HepG2 (cell line): Measurements from ENCODE around the gene MDP1. TPM values are rescaled to one million over a fixed set of nuclear protein-coding genes. Genes with fewer than 3 reads are reported as not detected.

Experiments used
- HNRNPLL ChIP-seq: fragments of 200-400 bp; formaldehyde crosslinking; IDR thresholded peaks from 2 replicates; pipeline ENCODE4 v1.6.1; 2017; ENCODE audit warnings: mild to moderate bottlenecking, low read depth, low read length; ENCODE audit not compliant: poor library complexity, severe bottlenecking
- IKZF4 ChIP-seq: sonication (generic); formaldehyde crosslinking; IDR thresholded peaks from 2 replicates; pipeline ENCODE4 v1.5.1; 2020; ENCODE audit warnings: borderline replicate concordance, mild to moderate bottlenecking, low read depth, missing genetic modification reagents; ENCODE audit errors: not compliant biosample characterization
- MED13 ChIP-seq: sonication (generic); formaldehyde crosslinking; IDR thresholded peaks from 2 replicates; pipeline ENCODE4 v1.5.0; 2020; ENCODE audit warnings: missing genetic modification reagents
- NR1H2 ChIP-seq: sonication (generic); formaldehyde crosslinking; IDR thresholded peaks from 2 replicates; pipeline ENCODE4 v1.8.1; 2022; ENCODE audit warnings: low read depth, missing genetic modification reagents, borderline replicate concordance
- NR2F1 ChIP-seq, 2 experiments: fragments of 450-650 bp in 1 of 2; formaldehyde crosslinking in 1 of 2; IDR thresholded peaks; 2 replicates each; pipeline versions ENCODE4 v1.5.0 to v1.6.1; 2016 to 2020; ENCODE audit warnings: mild to moderate bottlenecking in 1 of 2, missing compliant biosample characterization in 1 of 2, missing genetic modification reagents in 1 of 2, moderate library complexity in 1 of 2
- RBM39 ChIP-seq: fragments of 200-400 bp; formaldehyde crosslinking; IDR thresholded peaks from one replicate; pipeline ENCODE4 v1.6.1; 2018; ENCODE audit warnings: antibody characterized with exemption, mild to moderate bottlenecking, low read depth, low read length; ENCODE audit not compliant: poor library complexity, severe bottlenecking
- RORA ChIP-seq: sonication (generic); formaldehyde crosslinking; IDR thresholded peaks from 2 replicates; pipeline ENCODE4 v1.5.0; 2020; ENCODE audit warnings: mild to moderate bottlenecking, missing genetic modification reagents, moderate library complexity
- SMARCC2 ChIP-seq: fragments of 450-650 bp; IDR thresholded peaks from 2 replicates; pipeline ENCODE4 v1.6.1; 2017; ENCODE audit warnings: antibody characterized with exemption, mild to moderate bottlenecking
- SPEN ChIP-seq: sonication (generic); formaldehyde crosslinking; IDR thresholded peaks from 2 replicates; pipeline ENCODE4 v1.5.1; 2020; ENCODE audit warnings: low read depth, mild to moderate bottlenecking, missing genetic modification reagents
- TARDBP ChIP-seq: sonication (generic); formaldehyde crosslinking; IDR thresholded peaks from 2 replicates; pipeline ENCODE4 v1.8.0; 2022; ENCODE audit warnings: mild to moderate bottlenecking, missing genetic modification reagents
- YEATS4 ChIP-seq: sonication (generic); formaldehyde crosslinking; IDR thresholded peaks from 2 replicates; pipeline ENCODE4 v1.4.0; 2020; ENCODE audit warnings: missing genetic modification reagents, borderline replicate concordance
- ZBTB7A ChIP-seq: sonication (generic); formaldehyde crosslinking; IDR thresholded peaks from 2 replicates; pipeline ENCODE4 v1.8.0; 2022; ENCODE audit warnings: mild to moderate bottlenecking, missing genetic modification reagents
- ZFP90 ChIP-seq: sonication (generic); formaldehyde crosslinking; IDR thresholded peaks from 2 replicates; pipeline ENCODE4 v1.8.0; 2022; ENCODE audit warnings: missing genetic modification reagents, mild to moderate bottlenecking, inconsistent platforms, borderline replicate concordance
- ZNF160 ChIP-seq: sonication (generic); formaldehyde crosslinking; IDR thresholded peaks from 2 replicates; pipeline ENCODE4 v1.8.0; 2022; ENCODE audit warnings: mild to moderate bottlenecking, inconsistent platforms, missing genetic modification reagents
- ZNF616 ChIP-seq: sonication (generic); formaldehyde crosslinking; IDR thresholded peaks from 2 replicates; pipeline ENCODE4 v1.5.0; 2020; ENCODE audit warnings: low read depth, mild to moderate bottlenecking, missing genetic modification reagents
- ZNF749 ChIP-seq: sonication (generic); formaldehyde crosslinking; IDR thresholded peaks from 2 replicates; pipeline ENCODE4 v1.8.0; 2022; ENCODE audit warnings: mild to moderate bottlenecking, missing genetic modification reagents, moderate library complexity, borderline replicate concordance
- polyA plus RNA-seq, 8 experiments: library from polyadenylated mRNA; depleted of rRNA in 3 of 8; stranded (reverse) in 7 of 8; unstranded in 1 of 8; fragments of >200 nt; fragmentation: Illumina TruSeq in 4 of 8; extraction: Trizol in 4 of 8; gene quantifications; 2 replicates each; pipeline versions ENCODE4 v1.2.1 to v1.2.3, GENCODE V29; 2011 to 2016; ENCODE audit warnings: low read depth in 4 of 8, missing spikeins in 1 of 8, mixed read lengths in 1 of 8; ENCODE audit not compliant: insufficient read depth in 1 of 8
- total RNA-seq, 5 experiments: library from RNA; depleted of rRNA; stranded (reverse); fragments of >200 nt; fragmentation: Illumina TruSeq; extraction: Trizol; gene quantifications; 2 replicates each; pipeline ENCODE4 v1.2.3, GENCODE V29; 2016; ENCODE audit warnings: low read depth in 1 of 5
- TF ChIP-seq, protein P1 (sequence below): sonication (generic); formaldehyde crosslinking; IDR thresholded peaks from 2 replicates; pipeline ENCODE4 v1.8.0; 2022; ENCODE audit warnings: missing genetic modification reagents, mild to moderate bottlenecking, inconsistent platforms, borderline replicate concordance
- TF ChIP-seq, protein P2 (sequence below): sonication (generic); formaldehyde crosslinking; IDR thresholded peaks from 2 replicates; pipeline ENCODE4 v1.5.0; 2020; ENCODE audit warnings: missing genetic modification reagents
- TF ChIP-seq, protein P3 (sequence below): sonication (generic); formaldehyde crosslinking; IDR thresholded peaks from 2 replicates; pipeline ENCODE4 v1.4.0; 2020; ENCODE audit warnings: mild to moderate bottlenecking, low read depth, missing genetic modification reagents
- TF ChIP-seq, protein P4 (sequence below): sonication (generic); formaldehyde crosslinking; IDR thresholded peaks from 2 replicates; pipeline ENCODE4 v1.8.1; 2022; ENCODE audit warnings: low read depth, mild to moderate bottlenecking, missing genetic modification reagents
- TF ChIP-seq, protein P5 (sequence below): sonication (generic); formaldehyde crosslinking; IDR thresholded peaks from 2 replicates; pipeline ENCODE4 v1.5.0; 2020; ENCODE audit warnings: missing genetic modification reagents

Gene MDP1
- total and polyA plus RNA-seq, 2 of the 13 experiments (the other 11 are each of a cell fraction or from before 2014, with no cell fraction given), result 44.1 to 48.7 TPM

DNA sequence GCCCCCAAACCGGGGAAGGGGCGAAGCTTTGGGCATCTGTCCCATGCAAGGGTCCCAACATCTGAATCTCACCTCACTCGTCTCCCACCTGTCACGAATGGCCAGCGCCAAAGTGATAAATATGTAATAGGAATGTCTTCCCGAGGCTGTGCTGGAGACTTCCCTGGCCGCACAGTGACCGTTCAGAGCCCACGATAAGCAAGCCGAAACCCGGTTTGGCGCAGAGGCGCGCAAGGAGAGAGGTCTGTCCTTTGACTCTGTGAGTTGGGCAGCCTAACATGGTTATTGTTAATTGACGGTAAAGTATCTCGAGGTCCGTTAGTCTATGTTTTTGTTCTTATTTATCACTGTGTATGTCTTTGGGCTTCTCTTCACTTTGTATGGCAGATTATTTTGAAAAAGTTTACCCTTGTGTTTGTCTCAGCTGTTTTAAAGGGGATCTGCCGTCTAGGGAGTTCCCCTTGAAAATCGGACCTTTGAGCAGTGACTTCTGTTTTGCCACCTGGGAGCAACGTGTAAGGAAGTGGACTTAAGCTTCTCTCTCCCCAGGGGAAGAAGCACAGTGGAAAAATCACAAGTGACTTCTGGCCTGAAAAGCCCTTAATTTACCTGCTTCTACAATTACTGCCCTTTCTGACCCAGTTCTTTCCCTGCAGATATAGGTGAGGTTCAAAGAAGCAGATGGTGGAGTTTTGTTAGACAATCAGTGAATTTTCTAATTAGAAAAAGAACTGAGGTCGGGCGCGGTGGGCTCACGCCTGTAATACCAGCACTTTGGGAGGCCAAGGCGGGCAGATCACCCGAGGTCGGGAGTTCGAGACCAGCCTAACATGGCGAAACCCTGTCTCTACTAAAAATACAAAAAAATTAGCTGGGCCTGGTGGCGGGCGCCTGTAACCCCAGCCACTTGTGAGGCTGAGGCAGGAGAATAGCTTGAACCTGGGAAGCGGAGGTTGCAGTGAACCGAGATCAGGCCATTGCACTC lies 19.5 kb downstream of the MDP1 start (continued):
- TF ChIP-seq, protein P1, sequence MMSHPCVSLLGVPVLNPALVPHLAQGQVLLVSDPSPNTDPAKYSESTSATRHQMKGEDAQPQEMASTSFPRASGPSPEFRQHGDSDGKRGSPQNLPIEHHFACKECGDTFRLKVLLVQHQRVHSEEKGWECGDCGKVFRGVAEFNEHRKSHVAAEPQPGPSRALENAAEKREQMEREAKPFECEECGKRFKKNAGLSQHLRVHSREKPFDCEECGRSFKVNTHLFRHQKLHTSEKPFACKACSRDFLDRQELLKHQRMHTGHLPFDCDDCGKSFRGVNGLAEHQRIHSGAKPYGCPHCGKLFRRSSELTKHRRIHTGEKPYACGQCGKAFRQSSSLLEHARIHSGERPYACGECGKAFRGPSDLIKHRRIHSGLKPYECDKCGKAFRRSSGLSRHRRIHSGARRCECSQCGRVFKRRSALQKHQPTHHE (CRISPR knock-in tag), result no peak
- TF ChIP-seq ZNF160 (CRISPR knock-in tag), result no peak
- TF ChIP-seq NR1H2 (CRISPR knock-in tag), result no peak
- TF ChIP-seq ZBTB7A (CRISPR knock-in tag), result no peak
- TF ChIP-seq, protein P2, sequence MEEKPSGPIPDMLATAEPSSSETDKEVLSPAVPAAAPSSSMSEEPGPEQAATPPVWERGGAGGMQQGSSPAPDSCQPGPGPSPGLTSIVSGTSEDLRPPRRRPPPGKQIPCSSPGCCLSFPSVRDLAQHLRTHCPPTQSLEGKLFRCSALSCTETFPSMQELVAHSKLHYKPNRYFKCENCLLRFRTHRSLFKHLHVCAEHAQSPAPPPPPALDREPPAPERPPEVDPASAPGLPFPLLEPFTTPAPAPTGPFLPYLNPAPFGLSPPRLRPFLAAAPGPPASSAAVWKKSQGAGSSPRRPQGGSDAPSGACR (CRISPR knock-in tag), result no peak
- no peak for TF ChIP-seq RORA
- TF ChIP-seq SPEN (CRISPR knock-in tag), result no peak
- TF ChIP-seq ZFP90, result no peak; the same call in 1 of the 2 replicates
- TF ChIP-seq RBM39, result no peak
- TF ChIP-seq ZNF616, result no peak
- TF ChIP-seq SMARCC2, result no peak
- TF ChIP-seq, protein P3, sequence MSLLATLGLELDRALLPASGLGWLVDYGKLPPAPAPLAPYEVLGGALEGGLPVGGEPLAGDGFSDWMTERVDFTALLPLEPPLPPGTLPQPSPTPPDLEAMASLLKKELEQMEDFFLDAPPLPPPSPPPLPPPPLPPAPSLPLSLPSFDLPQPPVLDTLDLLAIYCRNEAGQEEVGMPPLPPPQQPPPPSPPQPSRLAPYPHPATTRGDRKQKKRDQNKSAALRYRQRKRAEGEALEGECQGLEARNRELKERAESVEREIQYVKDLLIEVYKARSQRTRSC (CRISPR knock-in tag), result no peak
- no peak for TF ChIP-seq MED13 (CRISPR knock-in tag)
- TF ChIP-seq, protein P4, sequence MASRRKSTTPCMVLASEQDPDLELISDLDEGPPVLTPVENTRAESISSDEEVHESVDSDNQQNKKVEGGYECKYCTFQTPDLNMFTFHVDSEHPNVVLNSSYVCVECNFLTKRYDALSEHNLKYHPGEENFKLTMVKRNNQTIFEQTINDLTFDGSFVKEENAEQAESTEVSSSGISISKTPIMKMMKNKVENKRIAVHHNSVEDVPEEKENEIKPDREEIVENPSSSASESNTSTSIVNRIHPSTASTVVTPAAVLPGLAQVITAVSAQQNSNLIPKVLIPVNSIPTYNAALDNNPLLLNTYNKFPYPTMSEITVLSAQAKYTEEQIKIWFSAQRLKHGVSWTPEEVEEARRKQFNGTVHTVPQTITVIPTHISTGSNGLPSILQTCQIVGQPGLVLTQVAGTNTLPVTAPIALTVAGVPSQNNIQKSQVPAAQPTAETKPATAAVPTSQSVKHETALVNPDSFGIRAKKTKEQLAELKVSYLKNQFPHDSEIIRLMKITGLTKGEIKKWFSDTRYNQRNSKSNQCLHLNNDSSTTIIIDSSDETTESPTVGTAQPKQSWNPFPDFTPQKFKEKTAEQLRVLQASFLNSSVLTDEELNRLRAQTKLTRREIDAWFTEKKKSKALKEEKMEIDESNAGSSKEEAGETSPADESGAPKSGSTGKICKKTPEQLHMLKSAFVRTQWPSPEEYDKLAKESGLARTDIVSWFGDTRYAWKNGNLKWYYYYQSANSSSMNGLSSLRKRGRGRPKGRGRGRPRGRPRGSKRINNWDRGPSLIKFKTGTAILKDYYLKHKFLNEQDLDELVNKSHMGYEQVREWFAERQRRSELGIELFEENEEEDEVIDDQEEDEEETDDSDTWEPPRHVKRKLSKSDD (CRISPR knock-in tag), result no peak
- TF ChIP-seq TARDBP (CRISPR knock-in tag), result peak; percentile 18; the same call in 1 of the 2 replicates
- 0 out of 4 replicates have a peak, but pooled peaks of 1 of the 2 experiments have one; percentile 1 for TF ChIP-seq NR2F1 (CRISPR knock-in tag; IDR thresholded peaks at IDR 0.05)
- no peak for TF ChIP-seq YEATS4 (CRISPR knock-in tag)
- no peak for TF ChIP-seq HNRNPLL
- no peak for TF ChIP-seq ZNF749 (CRISPR knock-in tag)
- TF ChIP-seq IKZF4 (CRISPR knock-in tag), result no peak
- TF ChIP-seq, protein P5, sequence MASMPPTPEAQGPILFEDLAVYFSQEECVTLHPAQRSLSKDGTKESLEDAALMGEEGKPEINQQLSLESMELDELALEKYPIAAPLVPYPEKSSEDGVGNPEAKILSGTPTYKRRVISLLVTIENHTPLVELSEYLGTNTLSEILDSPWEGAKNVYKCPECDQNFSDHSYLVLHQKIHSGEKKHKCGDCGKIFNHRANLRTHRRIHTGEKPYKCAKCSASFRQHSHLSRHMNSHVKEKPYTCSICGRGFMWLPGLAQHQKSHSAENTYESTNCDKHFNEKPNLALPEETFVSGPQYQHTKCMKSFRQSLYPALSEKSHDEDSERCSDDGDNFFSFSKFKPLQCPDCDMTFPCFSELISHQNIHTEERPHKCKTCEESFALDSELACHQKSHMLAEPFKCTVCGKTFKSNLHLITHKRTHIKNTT (CRISPR knock-in tag), result no peak
